ENCODE results near the gene MAGI2. TPM values are rescaled to one million over a fixed set of nuclear protein-coding genes. Genes with fewer than 3 reads are reported as not detected.

The MAGI2 gene
- total RNA-seq, 1 experiment from 2014 or later: 0.22 TPM

DNA sequence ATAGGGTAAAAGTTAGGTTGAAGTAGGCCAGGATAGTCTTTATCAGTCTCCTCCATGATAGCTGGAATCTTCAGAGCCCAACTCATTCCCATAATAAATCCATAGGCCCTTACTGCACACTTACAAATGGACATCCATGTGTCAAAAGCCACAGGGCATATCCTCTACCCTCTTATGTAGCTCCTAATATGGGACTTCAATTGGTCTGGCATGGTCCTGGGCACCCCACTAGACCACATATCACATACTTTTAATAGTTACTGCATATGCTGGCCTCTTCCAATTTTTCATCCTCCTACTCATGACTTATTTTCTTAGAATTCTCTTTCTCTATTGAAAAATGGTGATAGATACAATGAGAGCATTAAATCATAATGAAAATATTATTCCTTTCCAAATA is 169.3 kb downstream of the MAGI2 start:
- H3K27me3 ChIP-seq (ENCODE audit: insufficient read depth, low read length): no peaks in the 10 kb centered on the region
- H3K9me3 ChIP-seq (ENCODE audit: control insufficient read depth in 1 of 2, insufficient read depth in 1 of 2, low read depth in 1 of 2, low read length in 2 of 2): no peaks in the 10 kb centered on the region
- H3K9me2 ChIP-seq (ENCODE audit: insufficient read depth): no peaks in the 10 kb centered on the region
- no peak overlapping the region for H3K4me3 ChIP-seq (replicated peaks in 1 of 2; ENCODE audit: low read depth in 1 of 2, low read length in 2 of 2)
- H4K20me1 ChIP-seq (ENCODE audit: insufficient read depth): no peaks in the 10 kb centered on the region
- no peak overlapping the region for H3K9ac ChIP-seq (ENCODE audit: low read length)
- H3K4me1 ChIP-seq (ENCODE audit: control insufficient read depth in 1 of 2, insufficient read depth in 2 of 2, low read length in 2 of 2): peaks cover 8 to 13% of the 10 kb centered on the region in 2 experiments; a peak in 2 of 4 replicates
- no peaks in the 10 kb centered on the region for H3K36me3 ChIP-seq (ENCODE audit: control insufficient read depth in 1 of 2, insufficient read depth in 2 of 2, low read length in 2 of 2)
- H2AFZ ChIP-seq (ENCODE audit: low read depth, low read length, poor library complexity, severe bottlenecking): no peak overlapping the region
- TF ChIP-seq YY1 (IDR thresholded peaks at IDR 0.05; ENCODE audit: extremely low read depth, insufficient replicate concordance, low read depth, low read length): no peak
- no peak for TF ChIP-seq EZH2 (IDR thresholded peaks at IDR 0.05)
- no peak for TF ChIP-seq RAD21 (IDR thresholded peaks at IDR 0.05; ENCODE audit: low read depth)
- TF ChIP-seq EGR1 (IDR thresholded peaks at IDR 0.05; ENCODE audit: low read depth): no peak
- TF ChIP-seq CTCF (IDR thresholded peaks at IDR 0.05 in 2 of 3, conservative IDR thresholded peaks at IDR 0.05 in 1 of 3; ENCODE audit: borderline replicate concordance in 1 of 3, insufficient read depth in 1 of 3, low read depth in 2 of 3, low read length in 2 of 3): no peak
- TF ChIP-seq POLR2A (IDR thresholded peaks at IDR 0.05; ENCODE audit: borderline replicate concordance, extremely low read depth, insufficient read depth, insufficient read length): no peak
- no peak for TF ChIP-seq CBX3 (IDR thresholded peaks at IDR 0.05; ENCODE audit: low read depth)
- ATAC-seq: no peak
- no peak overlapping the region for H3K27ac ChIP-seq (ENCODE audit: low read depth, low read length)
- no peak for DNase-seq (ENCODE audit: low read depth, low spot score)
- ChIA-PET RAD21 (ENCODE audit: low non-redundant PET in 1 of 2, low total read pairs in 2 of 2, uncharacterized antibody in 2 of 2, unreplicated experiment in 2 of 2) (no interaction called here), CTCF (no interaction called here), POLR2A (no interaction called here)
- intact Hi-C loops (cut with micrococcal nuclease): loop anchor here (5.0 kb wide), 1 partner anchor 458 kb away; no protein-coding TSS in a partner anchor
- H3K4me2 ChIP-seq (ENCODE audit: low read length): no peak overlapping the region
- no TSS peak for BruUV-seq (replicated peaks)
- no peaks in the 10 kb centered on the region for H3K79me2 ChIP-seq (ENCODE audit: insufficient read depth, low read length)
